Caco-2 (cell line): ENCODE measurements around the gene RAMP1. TPM values are rescaled to one million over a fixed set of nuclear protein-coding genes. Genes with fewer than 3 reads are reported as not detected.
"Not testable (repeated sequence)": the region's sequence is repeated elsewhere in the genome, so short reads cannot be mapped to it uniquely, and the experiment has no call there.

Experiments used
- BruUV-seq: library from RNA; stranded (reverse); fragments of 400-500 nt; replicated peaks from 2 replicates; lab custom pipeline; 2021; lab: Mats Ljungman, UMichigan
- CTCF ChIA-PET: fragments of 300-600 bp; sonication (Branson Sonifier 250); formaldehyde crosslinking; loops from one replicate; lab custom pipeline; 2022; ENCODE audit warnings: antibody characterized with exemption; lab: Charles Lee
- POLR2A ChIA-PET: fragments of 300-600 bp; sonication (Branson Sonifier 250); formaldehyde crosslinking; loops from one replicate; lab custom pipeline; 2022; ENCODE audit warnings: antibody characterized with exemption; lab: Charles Lee
- DNase-seq, 2 experiments: peaks; one replicate each; pipeline versions ENCODE4 v3.0.0 to v3.0.0-alpha.2; 2020 to 2022
- H3K27me3 ChIP-seq: replicated peaks from 2 replicates; pipeline ENCODE4 v1.6.0; 2011; ENCODE audit warnings: low read length; ENCODE audit not compliant: control insufficient read depth, insufficient read depth
- H3K36me3 ChIP-seq: 2 replicates; pipeline ENCODE4 v1.5.1; 2011; ENCODE audit warnings: low read length; ENCODE audit not compliant: control insufficient read depth, insufficient read depth
- H3K4me1 ChIP-seq: fragments of 250-450 bp; sonication (Bioruptor Pico); 2 replicates; pipeline ENCODE4 v1.5.1; 2020; ENCODE audit warnings: mild to moderate bottlenecking
- H3K4me3 ChIP-seq: 2 replicates; pipeline ENCODE4 v1.5.1; 2011; ENCODE audit warnings: low read depth, mild to moderate bottlenecking, control low read depth, low read length
- H3K9me3 ChIP-seq: fragments of 250-450 bp; sonication (Bioruptor Pico); 2 replicates; pipeline ENCODE4 v1.5.1; 2020; ENCODE audit warnings: mild to moderate bottlenecking, moderate library complexity
- H3K27ac Mint-ChIP-seq: one replicate; pipeline ENCODE4 v1.8.0; 2022; ENCODE audit warnings: mixed read lengths; ENCODE audit not compliant: unreplicated experiment
- H3K27me3 Mint-ChIP-seq: one replicate; pipeline ENCODE4 v1.8.0; 2022; ENCODE audit warnings: mixed read lengths; ENCODE audit not compliant: insufficient read depth, unreplicated experiment
- H3K36me3 Mint-ChIP-seq: one replicate; pipeline ENCODE4 v1.8.0; 2022; ENCODE audit warnings: mild to moderate bottlenecking, mixed read lengths; ENCODE audit not compliant: insufficient read depth, unreplicated experiment
- H3K4me1 Mint-ChIP-seq: one replicate; pipeline ENCODE4 v1.8.0; 2022; ENCODE audit warnings: low read depth, mixed read lengths; ENCODE audit not compliant: unreplicated experiment
- H3K4me3 Mint-ChIP-seq: one replicate; pipeline ENCODE4 v1.8.0; 2022; ENCODE audit warnings: mild to moderate bottlenecking, moderate library complexity, mixed read lengths; ENCODE audit not compliant: unreplicated experiment
- H3K9me3 Mint-ChIP-seq: one replicate; pipeline ENCODE4 v1.8.0; 2022; ENCODE audit warnings: mixed read lengths; ENCODE audit not compliant: unreplicated experiment
- intact Hi-C: fragments of 100-400 bp; cut with micrococcal nuclease; formaldehyde crosslinking; loops from one replicate; pipeline ENCODE4 v1.10.0; 2022; ENCODE audit not compliant: unreplicated experiment
- total RNA-seq: library from RNA; stranded (reverse); gene quantifications from 2 replicates; pipeline ENCODE4 v1.2.3, GENCODE V29; 2022
- TF ChIP-seq, protein P1 (sequence below), 2 experiments: fragments of 200-600 bp in 1 of 2; IDR thresholded peaks; 1 replicate in 1 of 2; 2 replicates in 1 of 2; pipeline versions ENCODE4 v1.5.1 to v1.8.0; 2011 to 2022; ENCODE audit warnings: antibody characterized with exemption in 1 of 2, control low read depth in 1 of 2, inconsistent platforms in 1 of 2, low read depth in 1 of 2, low read length in 1 of 2, mild to moderate bottlenecking in 1 of 2, moderate library complexity in 1 of 2; ENCODE audit not compliant: insufficient read depth in 1 of 2, severe bottlenecking in 1 of 2, unreplicated experiment in 1 of 2

Gene RAMP1
- total RNA-seq, 1 experiment from 2014 or later = 2.2 TPM

DNA sequence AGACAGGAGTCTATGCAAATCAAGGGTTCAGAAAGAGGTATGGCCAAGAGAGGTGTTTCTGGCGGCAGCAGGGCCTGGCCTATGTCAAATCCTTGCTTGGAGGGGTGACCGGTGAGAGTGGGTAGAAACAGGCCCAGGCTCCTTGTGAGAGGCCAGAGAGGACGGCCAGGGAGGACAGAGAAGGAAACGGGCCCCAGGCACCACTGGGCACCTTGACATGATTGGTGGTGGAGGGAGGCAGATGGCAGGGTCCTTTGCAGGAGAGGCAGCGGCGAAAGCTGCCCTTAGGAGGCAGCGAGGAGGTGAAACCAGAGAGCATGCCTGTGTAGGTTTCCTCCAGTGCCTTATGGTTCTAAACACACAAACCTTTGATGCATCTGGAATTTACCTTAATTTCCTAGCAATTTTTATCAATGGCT is 6.2 kb downstream of the RAMP1 start:
- Histone ChIP-seq H3K36me3 (no peaks in the 10 kb centered on the region), H3K27me3 (no peaks in the 10 kb centered on the region), H3K4me1 (peaks cover 19% of the 10 kb centered on the region), H3K4me3 (no peak overlapping the region), H3K9me3 (no peaks in the 10 kb centered on the region)
- H3K27me3 Mint-ChIP-seq = no peaks in the 10 kb centered on the region
- no peak for DNase-seq
- BruUV-seq = no TSS peak
- intact Hi-C loops = no loop called here
- no peak overlapping the region for H3K4me3 Mint-ChIP-seq
- CTCF ChIA-PET = no interaction called here
- POLR2A ChIA-PET = no interaction called here
- no peaks in the 10 kb centered on the region for H3K36me3 Mint-ChIP-seq
- H3K9me3 Mint-ChIP-seq = no peaks in the 10 kb centered on the region
- H3K27ac Mint-ChIP-seq = no peak overlapping the region
- TF ChIP-seq, protein P1, sequence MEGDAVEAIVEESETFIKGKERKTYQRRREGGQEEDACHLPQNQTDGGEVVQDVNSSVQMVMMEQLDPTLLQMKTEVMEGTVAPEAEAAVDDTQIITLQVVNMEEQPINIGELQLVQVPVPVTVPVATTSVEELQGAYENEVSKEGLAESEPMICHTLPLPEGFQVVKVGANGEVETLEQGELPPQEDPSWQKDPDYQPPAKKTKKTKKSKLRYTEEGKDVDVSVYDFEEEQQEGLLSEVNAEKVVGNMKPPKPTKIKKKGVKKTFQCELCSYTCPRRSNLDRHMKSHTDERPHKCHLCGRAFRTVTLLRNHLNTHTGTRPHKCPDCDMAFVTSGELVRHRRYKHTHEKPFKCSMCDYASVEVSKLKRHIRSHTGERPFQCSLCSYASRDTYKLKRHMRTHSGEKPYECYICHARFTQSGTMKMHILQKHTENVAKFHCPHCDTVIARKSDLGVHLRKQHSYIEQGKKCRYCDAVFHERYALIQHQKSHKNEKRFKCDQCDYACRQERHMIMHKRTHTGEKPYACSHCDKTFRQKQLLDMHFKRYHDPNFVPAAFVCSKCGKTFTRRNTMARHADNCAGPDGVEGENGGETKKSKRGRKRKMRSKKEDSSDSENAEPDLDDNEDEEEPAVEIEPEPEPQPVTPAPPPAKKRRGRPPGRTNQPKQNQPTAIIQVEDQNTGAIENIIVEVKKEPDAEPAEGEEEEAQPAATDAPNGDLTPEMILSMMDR (IDR thresholded peaks at IDR 0.05; ENCODE audit: insufficient read depth in 1 of 2, low read depth in 1 of 2, low read length in 1 of 2, severe bottlenecking in 1 of 2, unreplicated experiment in 1 of 2) = no peak
- no peaks in the 10 kb centered on the region for H3K4me1 Mint-ChIP-seq

GRCh38 chr2:237866101-237866621 is 6.7 kb downstream of the RAMP1 start:
- H3K27me3 Mint-ChIP-seq = no peaks in the 10 kb centered on the region
- ChIA-PET CTCF (interaction anchor here (0.6 kb wide), 1 partner anchor 14 kb away, joined by 3 read pairs; no protein-coding TSS in a partner anchor), POLR2A (no interaction called here)
- Histone ChIP-seq H3K9me3 (no peaks in the 10 kb centered on the region), H3K4me3 (no peak overlapping the region), H3K36me3 (no peaks in the 10 kb centered on the region), H3K27me3 (no peaks in the 10 kb centered on the region), H3K4me1 (peaks cover 15% of the 10 kb centered on the region)
- H3K4me3 Mint-ChIP-seq = no peak overlapping the region
- H3K9me3 Mint-ChIP-seq = no peaks in the 10 kb centered on the region
- no peak for DNase-seq
- BruUV-seq = no TSS peak
- H3K27ac Mint-ChIP-seq = no peak overlapping the region
- intact Hi-C loops = no loop called here
- TF ChIP-seq, protein P1 (IDR thresholded peaks at IDR 0.05; ENCODE audit: insufficient read depth in 1 of 2, low read depth in 1 of 2, low read length in 1 of 2, severe bottlenecking in 1 of 2, unreplicated experiment in 1 of 2) = no peak
- H3K4me1 Mint-ChIP-seq = no peaks in the 10 kb centered on the region
- H3K36me3 Mint-ChIP-seq = no peaks in the 10 kb centered on the region

- Mint-ChIP-seq H3K4me1 (no peaks in the 10 kb centered on the region), H3K36me3 (no peaks in the 10 kb centered on the region), H3K4me3 (no peak overlapping the region), H3K9me3 (no peaks in the 10 kb centered on the region), H3K27ac (no peak overlapping the region), H3K27me3 (no peaks in the 10 kb centered on the region)
- Histone ChIP-seq H3K27me3 (no peaks in the 10 kb centered on the region), H3K36me3 (no peaks in the 10 kb centered on the region), H3K9me3 (no peaks in the 10 kb centered on the region), H3K4me1 (peaks cover 2% of the 10 kb centered on the region), H3K4me3 (no peak overlapping the region)
- TF ChIP-seq, protein P1 (IDR thresholded peaks at IDR 0.05; ENCODE audit: insufficient read depth in 1 of 2, low read depth in 1 of 2, low read length in 1 of 2, severe bottlenecking in 1 of 2, unreplicated experiment in 1 of 2) = no peak
- no TSS peak for BruUV-seq
- CTCF ChIA-PET = no interaction called here
- POLR2A ChIA-PET = no interaction called here
- no peak for DNase-seq
- intact Hi-C loops = no loop called here
These were observed 8.0 kb downstream of the RAMP1 start for GRCh38 chr2:237867465-237867864.

GRCh38 chr2:237868074-237868473 is 8.7 kb downstream of the RAMP1 start:
- H3K4me3 ChIP-seq, intact Hi-C loops, H3K4me1 ChIP-seq, H3K27me3 ChIP-seq, H3K36me3 ChIP-seq, POLR2A ChIA-PET, H3K9me3 ChIP-seq, H3K9me3 Mint-ChIP-seq, H3K36me3 Mint-ChIP-seq, CTCF ChIA-PET, BruUV-seq, H3K27ac Mint-ChIP-seq, H3K4me1 Mint-ChIP-seq, H3K27me3 Mint-ChIP-seq, DNase-seq, H3K4me3 Mint-ChIP-seq: not testable (repeated sequence)
